Stimulated activated CD8-positive, alpha-beta memory T cell treated with anti-CD3 and anti-CD28 coated beads, Interleukin-4, amount 100 ng/mL, for 1 hour (primary cell): ENCODE data around the gene MOV10.
"Not testable (repeated sequence)": the region's sequence is repeated elsewhere in the genome, so short reads cannot be mapped to it uniquely, and the experiment has no call there.

ENCODE experiments used
- DNase-seq, 2 donors: peaks; one replicate each; pipeline ENCODE4 v3.0.0-alpha.2; 2020; ENCODE audit warnings: low read depth in 2 of 2, low spot score in 1 of 2

Gene MOV10

DNA sequence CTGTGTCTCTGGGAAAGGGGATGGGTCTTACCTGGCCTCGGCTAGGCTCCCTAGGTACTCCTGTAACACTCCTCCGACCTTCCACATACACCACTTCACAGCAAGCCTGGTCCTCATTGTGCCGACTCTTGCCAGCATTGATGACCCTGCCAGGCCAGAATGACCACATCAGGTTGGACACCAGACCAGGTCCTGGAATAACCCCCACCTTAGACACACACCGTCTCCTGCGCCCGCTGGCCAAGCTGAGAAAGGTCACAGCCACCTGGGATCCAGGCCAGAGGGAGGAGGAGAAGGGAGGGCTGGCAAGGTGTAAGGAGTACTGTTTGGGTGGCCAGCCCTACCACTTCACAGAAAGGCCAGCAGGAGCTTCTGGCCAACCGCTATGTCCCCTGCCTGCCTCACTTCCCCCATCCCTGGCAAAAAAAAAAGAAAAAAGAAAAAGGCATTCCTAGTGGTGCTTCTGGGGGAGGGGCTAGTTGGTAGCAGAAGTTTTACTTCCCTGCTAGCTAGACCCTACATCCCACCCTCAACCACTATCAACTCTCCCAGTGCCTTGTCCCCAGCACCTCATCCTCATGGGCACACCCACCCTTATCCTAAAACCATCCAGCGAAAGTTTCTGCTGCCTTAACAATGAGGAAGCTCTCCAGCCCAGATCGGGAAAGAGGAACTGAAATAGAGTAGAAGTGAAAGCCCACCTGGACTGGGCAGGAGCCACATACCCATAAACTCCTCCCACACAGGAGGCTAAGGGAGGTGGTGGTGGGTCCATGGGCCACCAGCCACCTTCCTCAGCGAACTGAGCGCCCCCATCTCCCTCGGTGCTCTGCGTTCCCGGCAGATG, 39.2 kb downstream of the MOV10 start:
- DNase-seq = no peak

GRCh38 chr1:112714313-112715263, 40.1 kb downstream of the MOV10 start:
- no peak for DNase-seq

- peak; percentile 91 to 93 for DNase-seq
Observed at GRCh38 chr1:112715264-112716053, 41.0 kb downstream of the MOV10 start, which contains the start of gene PPM1J. Gene PPM1J (minus strand): TSS chr1:112715332. CDS start chr1:112715301, 31 bp downstream.

DNA sequence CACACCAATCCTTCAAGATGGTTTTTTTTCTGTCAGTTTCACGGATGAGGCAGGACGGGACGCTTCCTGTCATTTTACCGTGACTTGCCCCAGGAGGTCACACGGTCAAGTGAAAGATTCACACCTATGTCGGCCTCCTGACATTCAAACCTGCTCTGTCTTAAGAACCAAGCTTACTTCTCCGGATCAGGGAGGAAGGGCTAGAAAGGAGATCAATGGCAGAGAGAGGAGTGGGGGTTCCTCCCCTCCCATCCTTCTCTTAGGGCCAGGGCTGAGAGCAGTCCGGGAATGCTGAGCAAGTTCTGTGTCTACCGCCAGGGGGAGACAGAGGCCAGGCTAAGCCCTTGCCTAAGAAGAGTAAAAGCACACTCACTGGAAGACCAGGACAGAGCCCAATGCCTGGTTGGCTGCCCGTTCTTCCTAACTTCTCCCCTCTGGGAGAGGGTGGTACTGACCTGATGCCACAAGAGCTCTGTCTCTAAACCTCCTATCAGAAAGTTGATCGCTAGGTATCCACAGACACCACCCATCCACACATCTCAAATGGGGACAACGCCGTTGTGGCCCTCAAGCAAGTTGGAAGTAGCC, 41.8 kb downstream of the MOV10 start:
- peak; percentile 55 to 66 for DNase-seq

- DNase-seq = no peak
Observed at GRCh38 chr1:112717263-112717873, 42.9 kb downstream of the MOV10 start.

GRCh38 chr1:112718691-112719418, 44.4 kb downstream of the MOV10 start:
- peak; percentile 50 to 54 for DNase-seq

DNA sequence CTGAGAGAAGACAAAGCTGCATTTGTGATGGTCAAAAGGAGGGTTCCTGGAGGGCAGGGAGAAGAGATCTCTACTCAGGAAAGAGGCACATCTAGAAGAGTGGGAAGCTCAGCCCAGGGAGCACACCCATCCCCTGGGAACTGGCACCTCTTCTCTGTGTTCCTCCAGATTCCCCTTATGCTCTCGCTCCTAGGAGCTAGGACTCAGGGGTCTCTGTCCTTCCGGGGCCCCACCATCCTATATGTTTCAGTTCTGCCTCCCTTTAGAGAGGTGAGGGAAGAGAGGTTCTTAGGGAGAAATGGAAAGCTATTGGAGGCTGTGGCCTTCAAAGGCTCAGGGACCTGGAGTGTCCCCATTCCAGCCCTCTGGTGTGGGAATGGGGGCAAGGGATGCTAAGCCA, 45.2 kb downstream of the MOV10 start:
- DNase-seq = no peak

GRCh38 chr1:112720800-112721199, 46.3 kb downstream of the MOV10 start:
- no peak for DNase-seq

DNA sequence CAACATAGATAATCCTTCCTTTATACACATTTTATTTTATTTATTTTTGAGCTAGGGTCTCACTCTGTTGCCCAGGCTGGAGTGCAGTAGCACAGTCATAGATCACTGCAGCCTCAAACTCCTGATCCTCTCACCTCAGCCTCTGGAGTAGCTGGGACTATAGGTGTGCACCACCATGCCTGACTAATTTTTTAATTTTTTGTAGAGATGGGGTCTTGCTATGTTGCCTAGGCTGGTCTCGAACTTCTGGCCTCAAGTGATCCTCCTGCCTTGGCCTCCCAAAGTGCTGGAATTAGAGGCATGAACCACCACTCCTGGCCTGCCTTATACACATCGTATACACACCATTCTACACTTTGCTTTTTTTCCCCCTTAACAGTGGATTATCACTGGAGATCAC, 46.8 kb downstream of the MOV10 start:
- DNase-seq = not testable (repeated sequence)

DNA sequence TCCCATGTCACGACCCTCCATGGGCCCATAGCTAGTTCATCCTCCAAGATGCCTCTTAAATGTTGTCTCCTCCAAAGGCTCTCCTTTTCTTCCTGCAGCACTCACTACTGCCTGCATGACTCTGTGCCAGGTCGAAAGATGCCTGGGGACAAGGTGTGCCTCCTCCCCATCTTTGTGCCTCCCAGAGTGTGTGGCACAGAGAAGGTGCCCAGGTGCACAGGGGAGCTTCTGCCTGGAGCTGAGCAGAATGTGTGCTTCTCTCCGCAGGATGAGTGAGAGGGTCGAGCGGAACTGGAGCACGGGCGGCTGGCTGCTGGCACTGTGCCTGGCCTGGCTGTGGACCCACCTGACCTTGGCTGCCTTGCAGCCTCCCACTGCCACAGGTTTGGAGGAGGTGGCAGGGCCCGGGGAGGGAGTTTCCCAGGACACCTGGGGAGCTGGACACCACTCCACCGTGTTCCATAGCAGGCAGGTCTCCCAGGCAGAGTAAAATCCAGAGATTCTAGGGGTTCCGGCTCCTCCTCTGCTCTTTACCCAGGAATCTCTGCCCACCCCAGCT, 47.6 kb downstream of the MOV10 start:
- no peak for DNase-seq

DNA sequence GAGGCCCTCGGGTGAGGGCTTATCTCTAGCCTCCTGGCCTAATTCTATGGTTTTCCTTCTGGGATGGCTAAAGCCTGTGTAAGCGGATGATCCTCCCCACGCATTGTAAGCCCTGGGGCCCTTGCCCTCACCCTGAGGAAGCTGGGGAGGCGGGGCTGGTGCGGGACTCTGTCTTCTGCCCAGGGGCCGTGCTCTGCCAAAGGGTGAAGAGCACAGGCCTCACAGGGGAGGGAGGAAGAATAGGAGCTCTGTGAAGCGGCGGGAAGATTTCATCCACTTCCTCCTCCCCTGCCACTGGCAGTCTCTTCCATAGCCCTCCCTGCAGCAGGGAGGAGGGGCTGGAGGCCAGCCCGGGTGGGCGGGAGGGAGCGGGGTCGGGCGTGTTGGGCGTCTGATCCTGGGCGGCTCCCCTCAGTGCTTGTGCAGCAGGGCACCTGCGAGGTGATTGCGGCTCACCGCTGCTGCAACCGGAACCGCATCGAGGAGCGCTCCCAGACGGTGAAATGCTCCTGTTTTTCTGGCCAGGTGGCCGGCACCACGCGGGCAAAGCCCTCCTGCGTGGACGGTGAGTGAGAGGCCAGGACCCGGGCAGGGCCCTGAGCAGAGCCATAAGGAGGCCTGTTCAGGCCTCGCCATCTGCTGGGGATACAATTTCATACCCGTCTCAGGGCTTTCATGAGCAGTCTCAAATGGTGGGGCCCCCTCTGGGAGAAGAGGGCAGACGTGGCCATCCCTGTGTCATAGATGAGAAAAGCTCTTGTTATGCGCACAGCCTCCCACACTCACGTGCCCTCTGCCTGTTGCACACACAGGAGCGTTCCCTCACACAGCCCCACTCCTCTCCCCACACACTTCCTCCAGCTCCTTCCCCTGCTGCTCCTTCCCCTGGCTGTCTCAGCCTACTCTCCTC, 48.4 kb downstream of the MOV10 start:
- no peak for DNase-seq

DNA sequence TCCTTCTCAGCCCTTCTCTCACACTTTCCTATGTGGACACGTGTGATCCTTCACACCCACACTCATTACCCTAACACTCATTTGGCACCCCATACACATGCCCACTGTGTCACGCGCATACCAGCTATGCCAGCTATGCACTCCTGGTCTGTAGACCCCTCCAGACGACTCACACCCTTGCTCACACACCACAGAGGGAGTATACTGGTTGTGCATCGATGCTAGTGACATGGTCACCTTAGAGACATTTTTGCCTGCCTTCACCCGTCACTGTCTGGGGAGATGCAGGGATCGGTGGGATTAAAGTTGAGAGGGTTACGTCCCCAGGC, 49.0 kb downstream of the MOV10 start:
- DNase-seq = no peak

DNA sequence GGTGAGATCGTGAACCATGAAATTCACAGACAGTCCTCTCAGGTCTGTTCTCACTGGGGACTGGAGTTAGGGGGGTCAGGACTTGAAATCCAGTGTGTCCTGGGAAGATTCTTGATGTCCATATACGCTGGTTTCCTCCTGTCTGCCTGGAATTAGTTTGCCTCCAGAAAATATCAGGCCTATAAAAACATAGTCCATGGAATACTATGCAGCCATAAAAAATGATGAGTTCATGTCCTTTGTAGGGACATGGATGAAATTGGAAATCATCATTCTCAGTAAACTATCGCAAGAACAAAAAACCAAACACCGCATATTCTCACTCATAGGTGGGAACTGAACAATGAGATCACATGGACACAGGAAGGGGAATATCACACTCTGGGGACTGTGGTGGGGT, 49.8 kb downstream of the MOV10 start:
- DNase-seq = not testable (repeated sequence)

DNA sequence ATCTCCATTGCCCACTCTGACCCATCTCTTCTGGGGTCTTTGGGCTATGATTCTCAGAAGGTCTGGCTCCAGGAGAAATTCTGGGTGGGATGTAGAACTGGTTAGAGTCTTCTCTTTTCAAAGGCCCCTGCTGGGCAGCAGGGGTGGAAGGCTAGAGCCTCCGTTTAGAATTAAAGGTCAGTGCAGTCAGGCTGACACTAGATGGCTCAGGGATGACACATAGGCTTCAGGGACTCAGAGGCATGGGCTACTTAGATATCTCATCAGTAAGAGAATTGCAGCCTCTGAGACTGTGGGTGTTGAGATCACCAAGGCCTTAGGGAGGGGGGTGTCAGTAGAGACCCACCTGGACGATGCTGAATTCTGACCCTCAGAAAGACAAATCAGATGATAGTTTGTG, 53.3 kb downstream of the MOV10 start:
- no peak for DNase-seq

- not testable (repeated sequence) for DNase-seq
Observed at GRCh38 chr1:112728306-112728971, 54.0 kb downstream of the MOV10 start.

DNA sequence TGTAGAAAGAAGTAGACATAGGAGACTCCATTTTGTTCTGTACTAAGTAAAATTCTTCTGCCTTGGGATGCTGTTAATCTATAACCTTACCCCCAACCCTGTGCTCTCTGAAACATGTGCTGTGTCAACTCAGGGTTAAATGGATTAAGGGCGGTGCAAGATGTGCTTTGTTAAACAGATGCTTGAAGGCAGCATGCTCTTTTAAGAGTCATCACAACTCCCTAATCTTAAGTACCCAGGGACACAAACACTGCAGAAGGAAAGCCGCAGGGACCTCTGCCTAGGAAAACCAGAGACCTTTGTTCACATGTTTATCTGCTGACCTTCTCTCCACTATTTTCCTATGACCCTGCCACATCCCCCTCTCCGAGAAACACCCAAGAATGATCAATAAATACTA, 54.6 kb downstream of the MOV10 start:
- DNase-seq = not testable (repeated sequence)

- DNase-seq = no peak
Observed at GRCh38 chr1:112729909-112730308, 55.5 kb downstream of the MOV10 start.

DNA sequence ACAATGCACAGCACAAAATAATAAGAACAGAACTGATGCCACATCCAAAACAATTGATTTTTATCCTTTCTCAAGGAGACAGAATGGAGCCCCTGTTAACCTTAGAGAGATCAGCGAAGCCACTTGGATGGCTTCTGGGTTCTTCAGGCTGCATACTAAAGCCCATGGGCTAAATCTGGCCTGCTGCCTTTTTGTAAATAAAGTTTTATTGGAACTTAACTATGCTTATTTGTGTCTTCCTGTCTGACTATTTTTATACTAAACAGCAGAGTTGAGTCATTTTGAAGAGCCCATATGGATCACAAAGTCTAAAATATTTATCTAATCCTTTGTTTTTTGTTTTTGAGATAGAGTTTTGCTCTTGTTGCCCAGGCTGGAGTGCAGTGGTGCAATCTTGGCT, 57.0 kb downstream of the MOV10 start:
- no peak for DNase-seq
